ENCODE data around the gene TCEA2. TPM values are rescaled to one million over a fixed set of nuclear protein-coding genes. Genes with fewer than 3 reads are reported as not detected.

TCEA2 gene
- total and polyA plus RNA-seq, 2 of the 13 experiments (the other 11 are each of a cell fraction or from before 2014, with no cell fraction given): 28.1 to 33.7 TPM

DNA sequence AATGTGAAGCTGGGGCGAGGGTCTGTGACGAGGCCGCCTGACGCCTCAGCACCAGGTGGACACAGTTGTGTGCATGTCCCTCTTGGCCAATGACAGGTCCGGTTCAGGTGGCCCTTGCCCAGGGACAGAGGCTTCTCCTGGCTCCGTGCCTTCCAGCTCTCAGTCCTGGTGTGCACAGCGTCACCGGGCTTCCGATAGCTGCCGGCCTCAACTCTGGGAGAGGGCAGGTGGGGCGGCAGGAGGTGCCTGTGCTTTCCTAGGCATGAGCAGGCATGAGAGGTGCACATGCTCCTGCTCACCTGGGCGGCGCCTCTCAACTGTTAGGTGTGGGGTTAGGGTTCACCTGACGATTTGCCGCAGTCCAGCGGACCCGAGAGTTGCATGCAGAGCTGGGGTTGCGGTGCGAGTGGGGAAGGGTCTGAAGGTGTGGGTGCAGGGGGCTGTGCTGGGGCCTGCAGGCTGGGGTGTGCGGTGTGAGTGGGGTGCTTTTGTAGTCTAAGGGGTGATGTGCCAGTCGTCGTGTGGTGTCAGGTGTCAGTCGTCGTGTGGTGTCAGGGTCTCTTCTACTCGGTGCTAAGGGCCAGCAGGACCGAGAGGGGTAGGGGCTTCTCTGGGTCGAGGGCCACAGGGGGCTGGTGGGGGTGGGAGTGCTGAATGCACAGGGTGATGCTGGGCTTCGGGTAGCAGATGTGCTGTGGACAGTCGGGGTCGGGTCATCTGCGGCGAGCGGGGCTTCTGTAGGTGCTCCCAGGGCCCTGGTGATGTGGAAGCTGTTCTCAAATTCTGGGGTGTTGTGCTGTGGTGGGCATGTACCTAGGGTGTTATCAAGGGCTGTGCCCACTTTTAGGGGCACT is 9.8 kb upstream of the TCEA2 start (continued):
- TF ChIP-seq, protein P1, sequence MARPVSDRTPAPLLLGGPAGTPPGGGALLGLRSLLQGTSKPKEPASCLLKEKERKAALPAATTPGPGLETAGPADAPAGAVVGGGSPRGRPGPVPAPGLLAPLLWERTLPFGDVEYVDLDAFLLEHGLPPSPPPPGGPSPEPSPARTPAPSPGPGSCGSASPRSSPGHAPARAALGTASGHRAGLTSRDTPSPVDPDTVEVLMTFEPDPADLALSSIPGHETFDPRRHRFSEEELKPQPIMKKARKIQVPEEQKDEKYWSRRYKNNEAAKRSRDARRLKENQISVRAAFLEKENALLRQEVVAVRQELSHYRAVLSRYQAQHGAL (CRISPR knock-in tag; IDR thresholded peaks at IDR 0.05; ENCODE audit: not compliant biosample characterization): no peak
- TF ChIP-seq SMYD3 (CRISPR knock-in tag; IDR thresholded peaks at IDR 0.05) (no peak), ZNF225 (CRISPR knock-in tag; IDR thresholded peaks at IDR 0.05) (peak; percentile 75; the same call in 1 of the 2 replicates), ZNF263 (CRISPR knock-in tag; IDR thresholded peaks at IDR 0.05) (no peak), HOXA5 (CRISPR knock-in tag; IDR thresholded peaks at IDR 0.05) (no peak), PAX8 (CRISPR knock-in tag; IDR thresholded peaks at IDR 0.05; ENCODE audit: borderline replicate concordance) (no peak), FOXK1 (CRISPR knock-in tag; IDR thresholded peaks at IDR 0.05; ENCODE audit: borderline replicate concordance, low read depth) (no peak), FLYWCH1 (CRISPR knock-in tag; IDR thresholded peaks at IDR 0.05) (no peak), ELF4 (CRISPR knock-in tag; IDR thresholded peaks at IDR 0.05; ENCODE audit: borderline replicate concordance) (no peak), FOXO1 (CRISPR knock-in tag; IDR thresholded peaks at IDR 0.05) (no peak; the same call in 1 of the 2 replicates), SRSF9 (IDR thresholded peaks at IDR 0.05; ENCODE audit: borderline replicate concordance, insufficient read depth, low read depth, low read length, poor library complexity, severe bottlenecking) (no peak), ZNF761 (CRISPR knock-in tag; conservative IDR thresholded peaks at IDR 0.05) (no peak; the same call in 1 of the 2 replicates), ZKSCAN5 (CRISPR knock-in tag; IDR thresholded peaks at IDR 0.05) (0 out of 2 replicates have a peak, but pooled peaks have one; percentile 60), SNRNP70 (IDR thresholded peaks at IDR 0.05; ENCODE audit: low read depth, low read length) (no peak), ZNF878 (CRISPR knock-in tag; IDR thresholded peaks at IDR 0.05) (no peak)
- TF ChIP-seq, protein P2, sequence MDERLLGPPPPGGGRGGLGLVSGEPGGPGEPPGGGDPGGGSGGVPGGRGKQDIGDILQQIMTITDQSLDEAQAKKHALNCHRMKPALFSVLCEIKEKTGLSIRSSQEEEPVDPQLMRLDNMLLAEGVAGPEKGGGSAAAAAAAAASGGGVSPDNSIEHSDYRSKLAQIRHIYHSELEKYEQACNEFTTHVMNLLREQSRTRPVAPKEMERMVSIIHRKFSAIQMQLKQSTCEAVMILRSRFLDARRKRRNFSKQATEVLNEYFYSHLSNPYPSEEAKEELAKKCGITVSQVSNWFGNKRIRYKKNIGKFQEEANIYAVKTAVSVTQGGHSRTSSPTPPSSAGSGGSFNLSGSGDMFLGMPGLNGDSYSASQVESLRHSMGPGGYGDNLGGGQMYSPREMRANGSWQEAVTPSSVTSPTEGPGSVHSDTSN (CRISPR knock-in tag; IDR thresholded peaks at IDR 0.05): no peak
- TF ChIP-seq, protein P3, sequence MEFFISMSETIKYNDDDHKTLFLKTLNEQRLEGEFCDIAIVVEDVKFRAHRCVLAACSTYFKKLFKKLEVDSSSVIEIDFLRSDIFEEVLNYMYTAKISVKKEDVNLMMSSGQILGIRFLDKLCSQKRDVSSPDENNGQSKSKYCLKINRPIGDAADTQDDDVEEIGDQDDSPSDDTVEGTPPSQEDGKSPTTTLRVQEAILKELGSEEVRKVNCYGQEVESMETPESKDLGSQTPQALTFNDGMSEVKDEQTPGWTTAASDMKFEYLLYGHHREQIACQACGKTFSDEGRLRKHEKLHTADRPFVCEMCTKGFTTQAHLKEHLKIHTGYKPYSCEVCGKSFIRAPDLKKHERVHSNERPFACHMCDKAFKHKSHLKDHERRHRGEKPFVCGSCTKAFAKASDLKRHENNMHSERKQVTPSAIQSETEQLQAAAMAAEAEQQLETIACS (CRISPR knock-in tag; IDR thresholded peaks at IDR 0.05): no peak
- TF ChIP-seq, protein P4, sequence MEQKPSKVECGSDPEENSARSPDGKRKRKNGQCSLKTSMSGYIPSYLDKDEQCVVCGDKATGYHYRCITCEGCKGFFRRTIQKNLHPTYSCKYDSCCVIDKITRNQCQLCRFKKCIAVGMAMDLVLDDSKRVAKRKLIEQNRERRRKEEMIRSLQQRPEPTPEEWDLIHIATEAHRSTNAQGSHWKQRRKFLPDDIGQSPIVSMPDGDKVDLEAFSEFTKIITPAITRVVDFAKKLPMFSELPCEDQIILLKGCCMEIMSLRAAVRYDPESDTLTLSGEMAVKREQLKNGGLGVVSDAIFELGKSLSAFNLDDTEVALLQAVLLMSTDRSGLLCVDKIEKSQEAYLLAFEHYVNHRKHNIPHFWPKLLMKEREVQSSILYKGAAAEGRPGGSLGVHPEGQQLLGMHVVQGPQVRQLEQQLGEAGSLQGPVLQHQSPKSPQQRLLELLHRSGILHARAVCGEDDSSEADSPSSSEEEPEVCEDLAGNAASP (CRISPR knock-in tag; IDR thresholded peaks at IDR 0.05; ENCODE audit: borderline replicate concordance): peak; percentile 74; the same call in 1 of the 2 replicates
- TF ChIP-seq, protein P5, sequence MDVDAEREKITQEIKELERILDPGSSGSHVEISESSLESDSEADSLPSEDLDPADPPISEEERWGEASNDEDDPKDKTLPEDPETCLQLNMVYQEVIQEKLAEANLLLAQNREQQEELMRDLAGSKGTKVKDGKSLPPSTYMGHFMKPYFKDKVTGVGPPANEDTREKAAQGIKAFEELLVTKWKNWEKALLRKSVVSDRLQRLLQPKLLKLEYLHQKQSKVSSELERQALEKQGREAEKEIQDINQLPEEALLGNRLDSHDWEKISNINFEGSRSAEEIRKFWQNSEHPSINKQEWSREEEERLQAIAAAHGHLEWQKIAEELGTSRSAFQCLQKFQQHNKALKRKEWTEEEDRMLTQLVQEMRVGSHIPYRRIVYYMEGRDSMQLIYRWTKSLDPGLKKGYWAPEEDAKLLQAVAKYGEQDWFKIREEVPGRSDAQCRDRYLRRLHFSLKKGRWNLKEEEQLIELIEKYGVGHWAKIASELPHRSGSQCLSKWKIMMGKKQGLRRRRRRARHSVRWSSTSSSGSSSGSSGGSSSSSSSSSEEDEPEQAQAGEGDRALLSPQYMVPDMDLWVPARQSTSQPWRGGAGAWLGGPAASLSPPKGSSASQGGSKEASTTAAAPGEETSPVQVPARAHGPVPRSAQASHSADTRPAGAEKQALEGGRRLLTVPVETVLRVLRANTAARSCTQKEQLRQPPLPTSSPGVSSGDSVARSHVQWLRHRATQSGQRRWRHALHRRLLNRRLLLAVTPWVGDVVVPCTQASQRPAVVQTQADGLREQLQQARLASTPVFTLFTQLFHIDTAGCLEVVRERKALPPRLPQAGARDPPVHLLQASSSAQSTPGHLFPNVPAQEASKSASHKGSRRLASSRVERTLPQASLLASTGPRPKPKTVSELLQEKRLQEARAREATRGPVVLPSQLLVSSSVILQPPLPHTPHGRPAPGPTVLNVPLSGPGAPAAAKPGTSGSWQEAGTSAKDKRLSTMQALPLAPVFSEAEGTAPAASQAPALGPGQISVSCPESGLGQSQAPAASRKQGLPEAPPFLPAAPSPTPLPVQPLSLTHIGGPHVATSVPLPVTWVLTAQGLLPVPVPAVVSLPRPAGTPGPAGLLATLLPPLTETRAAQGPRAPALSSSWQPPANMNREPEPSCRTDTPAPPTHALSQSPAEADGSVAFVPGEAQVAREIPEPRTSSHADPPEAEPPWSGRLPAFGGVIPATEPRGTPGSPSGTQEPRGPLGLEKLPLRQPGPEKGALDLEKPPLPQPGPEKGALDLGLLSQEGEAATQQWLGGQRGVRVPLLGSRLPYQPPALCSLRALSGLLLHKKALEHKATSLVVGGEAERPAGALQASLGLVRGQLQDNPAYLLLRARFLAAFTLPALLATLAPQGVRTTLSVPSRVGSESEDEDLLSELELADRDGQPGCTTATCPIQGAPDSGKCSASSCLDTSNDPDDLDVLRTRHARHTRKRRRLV (CRISPR knock-in tag; IDR thresholded peaks at IDR 0.05): no peak; the same call in 1 of the 2 replicates
